ENCODE measurements around the gene GPC6.

The GPC6 gene

DNA sequence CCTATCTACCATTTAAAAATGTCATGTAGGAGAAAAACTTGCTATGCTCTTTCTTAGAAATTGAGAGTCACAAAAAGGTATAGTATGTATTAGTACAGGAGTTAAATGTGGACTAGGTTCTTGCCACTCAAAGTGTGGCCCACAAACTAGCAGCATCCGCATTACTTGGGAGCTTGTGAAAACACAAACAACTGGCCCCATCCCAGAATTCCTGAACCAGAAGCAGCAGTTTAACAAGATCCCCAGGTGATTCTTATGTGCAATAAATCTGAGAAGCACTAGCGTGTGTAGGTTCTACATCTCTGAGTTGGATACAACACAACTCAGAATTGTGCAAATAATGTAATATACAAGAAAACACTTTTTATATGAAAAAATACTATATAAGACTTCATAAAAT is 927.0 kb downstream of the GPC6 start:
- no peak for DNase-seq
- Histone ChIP-seq H3K9ac (ENCODE audit: low read length) (no peak overlapping the region), H2BK12ac (ENCODE audit: low read length) (no peak overlapping the region), H2AK5ac (ENCODE audit: low read length) (no peak overlapping the region), H3K4me3 (ENCODE audit: low read depth, low read length) (no peak overlapping the region), H3K36me3 (ENCODE audit: control insufficient read depth in 1 of 2, insufficient read depth in 2 of 2, low read length in 2 of 2) (no peaks in the 10 kb centered on the region), H3K4ac (ENCODE audit: low read depth, low read length) (no peak overlapping the region), H3K9me3 (ENCODE audit: insufficient read depth, low read depth, low read length) (no peaks in the 10 kb centered on the region), H3K4me1 (ENCODE audit: control insufficient read depth in 1 of 2, insufficient read depth in 2 of 2, low read length in 2 of 2) (no peaks in the 10 kb centered on the region), H3K27ac (ENCODE audit: low read depth, low read length) (no peak overlapping the region), H4K91ac (ENCODE audit: low read depth, low read length) (no peak overlapping the region), H3K79me1 (ENCODE audit: low read length) (no peaks in the 10 kb centered on the region), H2AFZ (ENCODE audit: insufficient read depth, low read length, poor library complexity) (no peak overlapping the region), H3K79me2 (ENCODE audit: control insufficient read depth, insufficient read depth, low read length, poor library complexity) (no peaks in the 10 kb centered on the region), H3K14ac (ENCODE audit: low read length) (no peak overlapping the region), H4K12ac (ENCODE audit: low read depth, low read length) (no peak overlapping the region), H3K27me3 (ENCODE audit: insufficient read depth, low read length) (no peaks in the 10 kb centered on the region), H4K8ac (ENCODE audit: low read depth, low read length) (no peak overlapping the region), H3K4me2 (ENCODE audit: low read length) (no peak overlapping the region), H3K18ac (ENCODE audit: low read length) (no peak overlapping the region), H2BK5ac (ENCODE audit: low read depth, low read length, poor library complexity) (no peak overlapping the region), H3K23ac (ENCODE audit: low read length) (no peak overlapping the region), H2BK120ac (ENCODE audit: insufficient read depth, low read length, poor library complexity) (no peak overlapping the region)
- no CpG with 5 or more reads among the region's 2 CpGs for WGBS (ENCODE audit: extremely low coverage, insufficient coverage, insufficient read length)

DNA sequence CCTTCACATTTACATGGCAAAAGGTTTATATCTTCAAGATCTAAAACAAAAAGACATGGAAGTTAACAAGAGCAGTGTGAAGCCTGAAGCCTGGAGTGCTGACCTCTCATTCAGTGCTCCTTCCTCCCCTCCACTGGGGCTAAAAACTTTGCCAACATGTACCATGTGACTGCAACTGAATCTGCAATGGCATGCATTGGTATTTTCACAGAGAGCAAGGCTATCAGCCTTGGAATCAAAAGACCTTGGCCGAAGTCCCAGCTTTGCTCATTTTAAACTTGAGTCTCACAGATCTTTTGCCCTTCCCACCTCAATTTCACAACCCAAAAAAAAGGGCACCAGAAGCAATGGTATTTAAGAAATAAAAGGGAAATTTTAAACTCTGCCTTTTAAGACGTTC is 927.8 kb downstream of the GPC6 start:
- no peak overlapping the region for H2BK5ac ChIP-seq (ENCODE audit: low read depth, low read length, poor library complexity)
- H3K4me3 ChIP-seq (ENCODE audit: low read depth, low read length): no peak overlapping the region
- H3K18ac ChIP-seq (ENCODE audit: low read length): no peak overlapping the region
- H3K4ac ChIP-seq (ENCODE audit: low read depth, low read length): no peak overlapping the region
- no peak overlapping the region for H4K91ac ChIP-seq (ENCODE audit: low read depth, low read length)
- no CpG with 5 or more reads among the region's 2 CpGs for WGBS (ENCODE audit: extremely low coverage, insufficient coverage, insufficient read length)
- no peak overlapping the region for H4K12ac ChIP-seq (ENCODE audit: low read depth, low read length)
- H3K27me3 ChIP-seq (ENCODE audit: insufficient read depth, low read length): no peaks in the 10 kb centered on the region
- no peaks in the 10 kb centered on the region for H3K36me3 ChIP-seq (ENCODE audit: control insufficient read depth in 1 of 2, insufficient read depth in 2 of 2, low read length in 2 of 2)
- H2AK5ac ChIP-seq (ENCODE audit: low read length): no peak overlapping the region
- H2BK12ac ChIP-seq (ENCODE audit: low read length): no peak overlapping the region
- no peaks in the 10 kb centered on the region for H3K79me1 ChIP-seq (ENCODE audit: low read length)
- H2BK120ac ChIP-seq (ENCODE audit: insufficient read depth, low read length, poor library complexity): no peak overlapping the region
- H3K23ac ChIP-seq (ENCODE audit: low read length): no peak overlapping the region
- H3K14ac ChIP-seq (ENCODE audit: low read length): no peak overlapping the region
- H3K4me2 ChIP-seq (ENCODE audit: low read length): no peak overlapping the region
- H2AFZ ChIP-seq (ENCODE audit: insufficient read depth, low read length, poor library complexity): no peak overlapping the region
- H3K9me3 ChIP-seq (ENCODE audit: insufficient read depth, low read depth, low read length): no peaks in the 10 kb centered on the region
- no peak overlapping the region for H4K8ac ChIP-seq (ENCODE audit: low read depth, low read length)
- H3K27ac ChIP-seq (ENCODE audit: low read depth, low read length): no peak overlapping the region
- no peaks in the 10 kb centered on the region for H3K4me1 ChIP-seq (ENCODE audit: control insufficient read depth in 1 of 2, insufficient read depth in 2 of 2, low read length in 2 of 2)
- no peaks in the 10 kb centered on the region for H3K79me2 ChIP-seq (ENCODE audit: control insufficient read depth, insufficient read depth, low read length, poor library complexity)
- DNase-seq: no peak
- no peak overlapping the region for H3K9ac ChIP-seq (ENCODE audit: low read length)

DNA sequence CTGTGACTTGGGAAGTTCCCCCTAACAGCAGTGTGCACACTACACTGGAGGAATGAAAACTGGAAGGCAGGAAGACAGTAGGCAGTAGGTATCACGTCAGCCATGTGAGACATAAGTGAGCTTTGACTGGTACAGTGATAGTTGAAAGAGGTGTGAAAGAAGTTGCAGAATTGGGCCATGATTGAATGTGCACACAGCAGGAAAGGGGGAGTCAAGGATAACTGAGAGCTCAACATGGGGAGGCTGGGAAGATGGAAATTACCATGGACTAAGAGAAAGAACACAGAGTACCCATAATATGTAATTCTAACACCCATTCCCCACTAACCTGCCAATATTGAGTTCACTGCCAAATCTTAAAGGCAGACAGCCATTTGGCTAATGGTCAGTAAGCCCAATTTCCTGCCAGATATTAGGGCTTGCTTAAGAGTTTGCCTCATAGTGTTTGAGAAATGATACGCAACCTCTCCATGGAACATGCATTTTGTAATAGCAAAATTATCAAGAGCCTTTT is 931.2 kb downstream of the GPC6 start:
- no peaks in the 10 kb centered on the region for H3K79me1 ChIP-seq (ENCODE audit: low read length)
- no peaks in the 10 kb centered on the region for H3K9me3 ChIP-seq (ENCODE audit: insufficient read depth, low read depth, low read length)
- no peak overlapping the region for H2BK120ac ChIP-seq (ENCODE audit: insufficient read depth, low read length, poor library complexity)
- H3K27ac ChIP-seq (ENCODE audit: low read depth, low read length): no peak overlapping the region
- no peak overlapping the region for H4K8ac ChIP-seq (ENCODE audit: low read depth, low read length)
- no peak overlapping the region for H4K91ac ChIP-seq (ENCODE audit: low read depth, low read length)
- H3K4ac ChIP-seq (ENCODE audit: low read depth, low read length): no peak overlapping the region
- H3K23ac ChIP-seq (ENCODE audit: low read length): no peak overlapping the region
- no peak overlapping the region for H2AK5ac ChIP-seq (ENCODE audit: low read length)
- H3K4me2 ChIP-seq (ENCODE audit: low read length): no peak overlapping the region
- no peaks in the 10 kb centered on the region for H3K4me1 ChIP-seq (ENCODE audit: control insufficient read depth in 1 of 2, insufficient read depth in 2 of 2, low read length in 2 of 2)
- DNase-seq: no peak
- H3K14ac ChIP-seq (ENCODE audit: low read length): no peak overlapping the region
- H3K4me3 ChIP-seq (ENCODE audit: low read depth, low read length): no peak overlapping the region
- no peak overlapping the region for H2BK12ac ChIP-seq (ENCODE audit: low read length)
- H3K9ac ChIP-seq (ENCODE audit: low read length): no peak overlapping the region
- no peak overlapping the region for H3K18ac ChIP-seq (ENCODE audit: low read length)
- H3K27me3 ChIP-seq (ENCODE audit: insufficient read depth, low read length): no peaks in the 10 kb centered on the region
- no peaks in the 10 kb centered on the region for H3K79me2 ChIP-seq (ENCODE audit: control insufficient read depth, insufficient read depth, low read length, poor library complexity)
- no peak overlapping the region for H2BK5ac ChIP-seq (ENCODE audit: low read depth, low read length, poor library complexity)
- no CpG with 5 or more reads among the region's 2 CpGs for WGBS (ENCODE audit: extremely low coverage, insufficient coverage, insufficient read length)
- no peak overlapping the region for H4K12ac ChIP-seq (ENCODE audit: low read depth, low read length)
- H2AFZ ChIP-seq (ENCODE audit: insufficient read depth, low read length, poor library complexity): no peak overlapping the region
- H3K36me3 ChIP-seq (ENCODE audit: control insufficient read depth in 1 of 2, insufficient read depth in 2 of 2, low read length in 2 of 2): no peaks in the 10 kb centered on the region

DNA sequence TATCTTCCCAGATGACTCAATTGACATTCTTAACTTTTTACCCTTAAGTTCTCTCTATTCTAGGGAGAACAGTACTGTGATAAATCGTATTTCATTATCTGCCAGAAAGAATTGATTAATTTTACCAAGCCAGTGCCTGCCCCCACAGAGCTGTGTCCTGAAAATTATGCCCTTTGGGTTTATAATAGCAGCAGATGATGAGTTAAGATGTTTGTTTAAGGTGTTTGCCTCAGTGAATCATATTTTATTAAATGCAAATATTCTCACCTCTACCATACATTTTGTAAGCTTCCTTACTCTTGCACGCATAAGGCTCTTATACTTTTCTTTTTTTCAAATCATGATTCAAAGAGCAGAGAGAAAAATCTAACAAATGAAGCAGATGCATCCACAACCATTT is 934.3 kb downstream of the GPC6 start:
- Histone ChIP-seq H3K4ac (ENCODE audit: low read depth, low read length) (no peak overlapping the region), H3K9ac (ENCODE audit: low read length) (no peak overlapping the region), H3K4me2 (ENCODE audit: low read length) (no peak overlapping the region), H3K23ac (ENCODE audit: low read length) (no peak overlapping the region), H2BK5ac (ENCODE audit: low read depth, low read length, poor library complexity) (no peak overlapping the region), H2AK5ac (ENCODE audit: low read length) (no peak overlapping the region), H2AFZ (ENCODE audit: insufficient read depth, low read length, poor library complexity) (no peak overlapping the region), H2BK12ac (ENCODE audit: low read length) (no peak overlapping the region), H2BK120ac (ENCODE audit: insufficient read depth, low read length, poor library complexity) (no peak overlapping the region), H3K27me3 (ENCODE audit: insufficient read depth, low read length) (no peaks in the 10 kb centered on the region), H4K8ac (ENCODE audit: low read depth, low read length) (no peak overlapping the region), H4K12ac (ENCODE audit: low read depth, low read length) (no peak overlapping the region), H3K27ac (ENCODE audit: low read depth, low read length) (no peak overlapping the region), H3K4me1 (ENCODE audit: control insufficient read depth in 1 of 2, insufficient read depth in 2 of 2, low read length in 2 of 2) (no peaks in the 10 kb centered on the region), H3K9me3 (ENCODE audit: insufficient read depth, low read depth, low read length) (no peaks in the 10 kb centered on the region), H3K79me2 (ENCODE audit: control insufficient read depth, insufficient read depth, low read length, poor library complexity) (no peaks in the 10 kb centered on the region), H3K36me3 (ENCODE audit: control insufficient read depth in 1 of 2, insufficient read depth in 2 of 2, low read length in 2 of 2) (no peaks in the 10 kb centered on the region), H3K79me1 (ENCODE audit: low read length) (no peaks in the 10 kb centered on the region), H3K18ac (ENCODE audit: low read length) (no peak overlapping the region), H3K4me3 (ENCODE audit: low read depth, low read length) (no peak overlapping the region), H3K14ac (ENCODE audit: low read length) (no peak overlapping the region), H4K91ac (ENCODE audit: low read depth, low read length) (no peak overlapping the region)
- no CpG with 5 or more reads among the region's 2 CpGs for WGBS (ENCODE audit: extremely low coverage, insufficient coverage, insufficient read length)
- DNase-seq: no peak
